ENCODE measurements around the gene TAP1. TPM values are rescaled to one million over a fixed set of nuclear protein-coding genes. Genes with fewer than 3 reads are reported as not detected.

Gene TAP1
- total RNA-seq, 1 donor from 2014 or later: 60.4 TPM

- H3K27me3 ChIP-seq: no peaks in the 10 kb centered on the region
- H3K4me3 ChIP-seq: no peak overlapping the region
- no peak for TF ChIP-seq CTCF (IDR thresholded peaks at IDR 0.05)
- intact Hi-C loops (cut with DNase I): no loop called here
- DNase-seq (no peak), ATAC-seq (no peak)
- H3K4me1 ChIP-seq: peaks cover 4% of the 10 kb centered on the region
- peaks cover 30% of the 10 kb centered on the region for H3K36me3 ChIP-seq
- H3K27ac ChIP-seq: no peak overlapping the region
- H3K9me3 ChIP-seq: no peaks in the 10 kb centered on the region
These were observed 4.7 kb upstream of the TAP1 start for GRCh38 chr6:32858194-32858593.

GRCh38 chr6:32857156-32857891, 3.8 kb upstream of the TAP1 start:
- H3K27ac ChIP-seq: no peak overlapping the region
- peaks cover 5% of the 10 kb centered on the region for H3K4me1 ChIP-seq
- no peaks in the 10 kb centered on the region for H3K27me3 ChIP-seq
- no peak for TF ChIP-seq CTCF (IDR thresholded peaks at IDR 0.05)
- ATAC-seq (no peak), DNase-seq (no peak)
- H3K4me3 ChIP-seq: no peak overlapping the region
- peaks cover 30% of the 10 kb centered on the region for H3K36me3 ChIP-seq
- H3K9me3 ChIP-seq: no peaks in the 10 kb centered on the region
- intact Hi-C loops (cut with DNase I): no loop called here

- ATAC-seq (no peak), DNase-seq (no peak)
- Histone ChIP-seq H3K27ac (peak overlapping the region; percentile 97), H3K4me1 (peaks cover 22% of the 10 kb centered on the region), H3K27me3 (no peaks in the 10 kb centered on the region), H3K36me3 (peaks cover 40% of the 10 kb centered on the region), H3K9me3 (no peaks in the 10 kb centered on the region), H3K4me3 (peak overlapping the region; percentile 98)
- intact Hi-C loops (cut with DNase I): no loop called here
- TF ChIP-seq CTCF (IDR thresholded peaks at IDR 0.05): no peak
These were observed 2.1 kb upstream of the TAP1 start for GRCh38 chr6:32855467-32856174.

DNA sequence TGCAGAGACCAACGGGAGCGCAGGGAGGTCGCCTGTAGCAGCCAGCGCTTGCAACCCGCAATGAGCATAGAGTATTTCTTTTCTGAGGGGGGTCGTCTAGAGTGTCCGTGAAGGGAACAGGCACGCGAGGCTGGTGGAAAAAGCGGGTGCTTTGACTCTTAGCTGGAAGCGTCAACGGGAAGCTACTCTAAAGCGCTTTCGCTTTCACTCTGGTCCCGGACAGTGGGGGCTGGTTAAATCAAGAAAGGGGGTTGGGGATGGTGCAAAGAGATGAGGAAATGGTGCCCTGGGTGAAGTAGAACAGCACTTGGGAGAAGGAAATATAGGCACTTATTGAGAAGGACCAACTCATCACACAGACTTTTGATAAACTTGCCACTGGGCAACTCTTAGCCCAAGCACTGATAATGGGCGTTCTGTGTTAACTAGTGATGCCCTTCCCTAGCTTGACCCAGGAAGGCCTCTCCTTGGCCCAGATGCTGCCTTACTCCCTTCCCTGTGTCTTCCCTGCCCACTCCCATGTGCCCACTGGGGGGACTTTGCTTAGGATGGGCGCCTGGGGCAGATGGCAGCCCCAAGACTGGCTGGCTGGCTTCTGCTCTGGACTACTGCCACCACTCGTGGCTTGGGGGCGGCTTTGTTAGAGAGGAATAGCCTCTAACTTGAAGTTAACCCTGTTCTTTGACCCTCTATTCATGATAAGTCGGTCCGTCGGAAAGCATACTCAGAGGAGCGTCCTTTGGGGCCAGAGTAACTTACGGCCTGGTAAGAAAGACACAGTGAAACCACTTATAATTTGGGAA, 1.1 kb upstream of the TAP1 start:
- no peak for DNase-seq
- intact Hi-C loops (cut with DNase I): no loop called here
- peak; percentile 32 for ATAC-seq
- Histone ChIP-seq H3K4me3 (peak overlapping the region; percentile 98), H3K27me3 (no peaks in the 10 kb centered on the region), H3K9me3 (no peaks in the 10 kb centered on the region), H3K36me3 (peaks cover 47% of the 10 kb centered on the region), H3K4me1 (peaks cover 23% of the 10 kb centered on the region), H3K27ac (peak overlapping the region; percentile 97)
- no peak for TF ChIP-seq CTCF (IDR thresholded peaks at IDR 0.05)

GRCh38 chr6:32852844-32853540, 512 bp downstream of the TAP1 start:
- peak overlapping the region; percentile 98 for H3K4me3 ChIP-seq
- no peak for TF ChIP-seq CTCF (IDR thresholded peaks at IDR 0.05)
- H3K36me3 ChIP-seq: peaks cover 47% of the 10 kb centered on the region
- peaks cover 23% of the 10 kb centered on the region for H3K4me1 ChIP-seq
- no peaks in the 10 kb centered on the region for H3K9me3 ChIP-seq
- DNase-seq: peak; percentile 82
- intact Hi-C loops (cut with DNase I): no loop called here
- peak overlapping the region; percentile 97 for H3K27ac ChIP-seq
- peak; percentile 47 for ATAC-seq
- no peaks in the 10 kb centered on the region for H3K27me3 ChIP-seq

Data from upper lobe of right lung (tissue), 1 donor.